ENCODE results near the gene DPEP2.

DNA sequence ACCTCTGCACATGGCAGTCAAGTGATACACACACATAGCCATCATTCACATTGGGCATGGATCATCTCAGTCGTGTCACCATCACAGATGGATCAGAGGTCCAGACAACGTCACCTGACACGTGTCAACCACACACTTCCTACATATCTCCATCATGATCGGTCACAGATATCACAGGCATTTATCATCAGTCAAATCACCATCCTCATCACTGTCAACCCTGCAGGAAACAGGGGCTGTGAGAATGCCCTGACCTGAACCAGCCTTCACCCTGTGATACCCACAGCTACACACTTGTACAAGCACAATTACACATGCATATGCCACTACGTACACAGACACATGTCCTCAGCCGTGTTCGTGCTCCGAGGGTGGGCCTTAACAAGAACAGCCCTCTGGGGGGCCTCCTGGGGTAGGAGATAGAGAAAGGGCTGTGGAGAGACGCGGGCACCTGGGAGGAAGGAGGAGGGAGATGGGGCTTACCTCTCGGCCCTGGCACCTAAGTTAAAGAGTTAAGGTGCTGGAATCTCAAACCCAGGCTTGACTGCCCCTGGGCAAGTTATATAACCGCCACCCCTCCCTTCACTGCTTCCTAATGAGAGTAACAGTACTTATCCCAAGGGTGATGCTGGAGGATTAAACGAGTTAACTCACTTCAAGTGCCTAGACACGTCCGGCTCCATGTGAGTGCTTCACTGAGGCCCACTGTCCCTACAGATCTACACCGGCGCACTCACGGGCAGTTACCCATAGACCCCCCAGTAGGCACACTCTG, 31.9 kb downstream of the DPEP2 start:
- TF ChIP-seq POLR2AphosphoS5 (IDR thresholded peaks at IDR 0.05; ENCODE audit: low read depth, low read length) (no peak), TAF1 (IDR thresholded peaks at IDR 0.05; ENCODE audit: borderline replicate concordance, insufficient read depth, low read length) (no peak)
- TF ChIP-seq, protein P1, sequence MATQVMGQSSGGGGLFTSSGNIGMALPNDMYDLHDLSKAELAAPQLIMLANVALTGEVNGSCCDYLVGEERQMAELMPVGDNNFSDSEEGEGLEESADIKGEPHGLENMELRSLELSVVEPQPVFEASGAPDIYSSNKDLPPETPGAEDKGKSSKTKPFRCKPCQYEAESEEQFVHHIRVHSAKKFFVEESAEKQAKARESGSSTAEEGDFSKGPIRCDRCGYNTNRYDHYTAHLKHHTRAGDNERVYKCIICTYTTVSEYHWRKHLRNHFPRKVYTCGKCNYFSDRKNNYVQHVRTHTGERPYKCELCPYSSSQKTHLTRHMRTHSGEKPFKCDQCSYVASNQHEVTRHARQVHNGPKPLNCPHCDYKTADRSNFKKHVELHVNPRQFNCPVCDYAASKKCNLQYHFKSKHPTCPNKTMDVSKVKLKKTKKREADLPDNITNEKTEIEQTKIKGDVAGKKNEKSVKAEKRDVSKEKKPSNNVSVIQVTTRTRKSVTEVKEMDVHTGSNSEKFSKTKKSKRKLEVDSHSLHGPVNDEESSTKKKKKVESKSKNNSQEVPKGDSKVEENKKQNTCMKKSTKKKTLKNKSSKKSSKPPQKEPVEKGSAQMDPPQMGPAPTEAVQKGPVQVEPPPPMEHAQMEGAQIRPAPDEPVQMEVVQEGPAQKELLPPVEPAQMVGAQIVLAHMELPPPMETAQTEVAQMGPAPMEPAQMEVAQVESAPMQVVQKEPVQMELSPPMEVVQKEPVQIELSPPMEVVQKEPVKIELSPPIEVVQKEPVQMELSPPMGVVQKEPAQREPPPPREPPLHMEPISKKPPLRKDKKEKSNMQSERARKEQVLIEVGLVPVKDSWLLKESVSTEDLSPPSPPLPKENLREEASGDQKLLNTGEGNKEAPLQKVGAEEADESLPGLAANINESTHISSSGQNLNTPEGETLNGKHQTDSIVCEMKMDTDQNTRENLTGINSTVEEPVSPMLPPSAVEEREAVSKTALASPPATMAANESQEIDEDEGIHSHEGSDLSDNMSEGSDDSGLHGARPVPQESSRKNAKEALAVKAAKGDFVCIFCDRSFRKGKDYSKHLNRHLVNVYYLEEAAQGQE (IDR thresholded peaks at IDR 0.05; ENCODE audit: insufficient read depth in 1 of 2, low read depth in 2 of 2, low read length in 2 of 2), result no peak

Data from PFSK-1 (cell line).